HG02981 (cell line): Measurements from ENCODE around the gene PLA2G4D.

Source experiments
- ATAC-seq: cut with Tn5 transposase; IDR thresholded peaks from one replicate; pipeline ENCODE4 v1.9.1; 2021; ENCODE audit warnings: mild to moderate bottlenecking, moderate library complexity; ENCODE audit not compliant: unreplicated experiment

The PLA2G4D gene

GRCh38 chr15:42032376-42033213 lies 61.8 kb downstream of the PLA2G4D start:
- no peak for ATAC-seq

- no peak for ATAC-seq
These were observed 63.0 kb downstream of the PLA2G4D start for GRCh38 chr15:42031198-42031915.

- ATAC-seq, result no peak
These were observed 66.8 kb downstream of the PLA2G4D start for GRCh38 chr15:42027521-42027920.

GRCh38 chr15:42024303-42024702 lies 70.1 kb downstream of the PLA2G4D start:
- no peak for ATAC-seq

- no peak for ATAC-seq
These were observed 72.8 kb downstream of the PLA2G4D start for GRCh38 chr15:42021593-42021992.

- no peak for ATAC-seq
These were observed 73.6 kb downstream of the PLA2G4D start, which contains the start of gene PLA2G4E for GRCh38 chr15:42020713-42021273. TSS of gene PLA2G4E (minus strand) at chr15:42021042. CDS start at chr15:42021030, 12 bp downstream.

GRCh38 chr15:42018306-42019224 lies 75.8 kb downstream of the PLA2G4D start:
- no peak for ATAC-seq
